ENCODE results near the gene LARGE2.

- TF ChIP-seq POLR2A (IDR thresholded peaks at IDR 0.05) (no peak), CTCF (IDR thresholded peaks at IDR 0.05 in 8 of 11, conservative IDR thresholded peaks at IDR 0.05 in 3 of 11) (no peak)
These were observed 1.8 kb downstream of the LARGE2 start for GRCh38 chr11:45924036-45924915.
